Panc1 (cell line): ENCODE measurements around the gene CAPN9. TPM values are rescaled to one million over a fixed set of nuclear protein-coding genes. Genes with fewer than 3 reads are reported as not detected.

Experiments used
- ATAC-seq: fragments of 200-7000 bp; cut with Tn5 transposase; 2 replicates; pipeline ENCODE4 v1.9.1; 2020; ENCODE audit warnings: mild to moderate bottlenecking, moderate library complexity
- BruUV-seq: library from RNA; stranded (reverse); fragments of 400-500 nt; replicated peaks from 2 replicates; lab custom pipeline; 2021; lab: Mats Ljungman, UMichigan
- CTCF ChIA-PET: fragments of 300-600 bp; sonication (Branson Sonifier 250); formaldehyde crosslinking; loops from one replicate; lab custom pipeline; 2022; ENCODE audit warnings: antibody characterized with exemption; lab: Charles Lee
- POLR2A ChIA-PET: fragments of 300-600 bp; sonication (Branson Sonifier 250); formaldehyde crosslinking; loops from one replicate; lab custom pipeline; 2022; ENCODE audit warnings: antibody characterized with exemption; lab: Charles Lee
- DNase-seq: peaks from one replicate; pipeline ENCODE4 v3.0.0-alpha.2; 2010; ENCODE audit warnings: low read depth, low spot score
- H3K27ac ChIP-seq: 2 replicates; pipeline ENCODE4 v1.5.1; 2011; ENCODE audit warnings: mild to moderate bottlenecking, low read length, inconsistent platforms
- H3K27me3 ChIP-seq: fragments of 200-500 bp; sonication (Bioruptor generic); 2 replicates; pipeline ENCODE4 v1.6.0; 2014; ENCODE audit warnings: low read length, inconsistent platforms; ENCODE audit not compliant: control insufficient read depth, insufficient read depth
- H3K36me3 ChIP-seq: fragments of 200-500 bp; sonication (Bioruptor generic); 2 replicates; pipeline ENCODE4 v1.5.1; 2014; ENCODE audit warnings: inconsistent platforms, mild to moderate bottlenecking, low read length, moderate library complexity; ENCODE audit not compliant: control insufficient read depth, insufficient read depth
- H3K4me1 ChIP-seq: 2 replicates; pipeline ENCODE4 v1.5.1; 2011; ENCODE audit warnings: inconsistent platforms, mild to moderate bottlenecking, low read length, moderate library complexity; ENCODE audit not compliant: control insufficient read depth, insufficient read depth
- H3K4me3 ChIP-seq, 2 experiments: 2 replicates each; pipeline ENCODE4 v1.5.1; 2011 to 2012; ENCODE audit warnings: low read depth in 2 of 2, low read length in 2 of 2, mild to moderate bottlenecking in 2 of 2, inconsistent platforms in 1 of 2, moderate library complexity in 1 of 2
- H3K9me3 ChIP-seq: fragments of 200-500 bp; sonication (Bioruptor generic); 2 replicates; pipeline ENCODE4 v1.5.1; 2014; ENCODE audit warnings: low read depth, mild to moderate bottlenecking, inconsistent platforms, low read length, moderate library complexity; ENCODE audit not compliant: control insufficient read depth, insufficient read depth
- CTCF ChIP-seq: fragments of 450-650 bp; IDR thresholded peaks from 2 replicates; pipeline ENCODE4 v1.5.1; 2017; ENCODE audit warnings: mild to moderate bottlenecking
- POLR2AphosphoS5 ChIP-seq: IDR thresholded peaks from 2 replicates; pipeline ENCODE4 v1.6.1; 2012; ENCODE audit warnings: mild to moderate bottlenecking, low read depth, low read length, moderate library complexity
- REST ChIP-seq, 2 experiments: IDR thresholded peaks; 2 replicates each; pipeline ENCODE4 v1.6.1; 2011 to 2012; ENCODE audit warnings: low read depth in 2 of 2, control low read depth in 1 of 2, low read length in 1 of 2, mild to moderate bottlenecking in 1 of 2, moderate library complexity in 1 of 2; ENCODE audit not compliant: insufficient read depth in 1 of 2
- SIN3A ChIP-seq: IDR thresholded peaks from 2 replicates; pipeline ENCODE4 v1.6.1; 2012; ENCODE audit warnings: low read depth, mild to moderate bottlenecking, low read length, moderate library complexity, borderline replicate concordance; ENCODE audit not compliant: insufficient read depth
- TCF7L2 ChIP-seq: IDR thresholded peaks from 2 replicates; pipeline ENCODE4 v1.6.1; 2011; ENCODE audit warnings: mild to moderate bottlenecking, low read depth, low read length, inconsistent platforms
- in situ Hi-C: cut with HindIII; loops from 2 replicates; pipeline ENCODE4 v1.10.0; 2016; ENCODE audit warnings: low sequenced_read_pairs, low pct_unique_long_range_greater_than_20kb
- intact Hi-C: fragments of 100-400 bp; cut with micrococcal nuclease; formaldehyde crosslinking; loops from one replicate; pipeline ENCODE4 v1.10.0; 2022; ENCODE audit not compliant: unreplicated experiment
- total RNA-seq: library from RNA; stranded (reverse); gene quantifications from one replicate; pipeline ENCODE4 v1.2.1, GENCODE V29; 2021; ENCODE audit not compliant: unreplicated experiment

The CAPN9 gene
- total RNA-seq, 1 experiment from 2014 or later = not detected

GRCh38 chr1:230760360-230760827 lies 13.2 kb downstream of the CAPN9 start:
- DNase-seq (no peak), ATAC-seq (no peak)
- Histone ChIP-seq H3K27me3 (no peaks in the 10 kb centered on the region), H3K4me1 (no peaks in the 10 kb centered on the region), H3K9me3 (no peaks in the 10 kb centered on the region), H3K4me3 (no peak overlapping the region), H3K27ac (no peak overlapping the region), H3K36me3 (no peaks in the 10 kb centered on the region)
- ChIA-PET POLR2A (no interaction called here), CTCF (no interaction called here)
- BruUV-seq = no TSS peak
- in situ Hi-C loops (no loop called here), intact Hi-C loops (no loop called here)
- TF ChIP-seq POLR2AphosphoS5 (no peak), SIN3A (no peak)

- in situ Hi-C loops = no loop called here
Measured at GRCh38 chr1:230761443-230762167, 14.4 kb downstream of the CAPN9 start.

More at GRCh38 chr1:230761443-230762167, 14.4 kb downstream of the CAPN9 start:
- ATAC-seq (no peak), DNase-seq (no peak)
- Histone ChIP-seq H3K27ac (no peak overlapping the region), H3K27me3 (no peaks in the 10 kb centered on the region), H3K36me3 (no peaks in the 10 kb centered on the region), H3K4me3 (no peak overlapping the region), H3K4me1 (no peaks in the 10 kb centered on the region), H3K9me3 (no peaks in the 10 kb centered on the region)
- ChIA-PET CTCF (interaction anchor here (1.1 kb wide), 1 partner anchor 11 kb away, joined by 4 read pairs; no protein-coding TSS in a partner anchor), POLR2A (no interaction called here)
- intact Hi-C loops = no loop called here
- BruUV-seq = no TSS peak
- TF ChIP-seq REST (IDR thresholded peaks at IDR 0.05; ENCODE audit: insufficient read depth in 1 of 2, low read depth in 2 of 2, low read length in 1 of 2) (no peak), CTCF (no peak), TCF7L2 (no peak), SIN3A (no peak), POLR2AphosphoS5 (no peak)
